HT-29 (cell line): Measurements from ENCODE around the gene B3GNT4. TPM values are rescaled to one million over a fixed set of nuclear protein-coding genes. Genes with fewer than 3 reads are reported as not detected.
"Not testable (repeated sequence)": the region's sequence is repeated elsewhere in the genome, so short reads cannot be mapped to it uniquely, and the experiment has no call there.

ENCODE experiments used
- DNase-seq: peaks from one replicate; pipeline ENCODE4 v3.0.0-alpha.2; 2015; ENCODE audit warnings: low spot score
- total RNA-seq: library from RNA; depleted of rRNA; stranded (reverse); fragments of >200 nt; shearing (Covaris generic); gene quantifications from 2 replicates; pipeline ENCODE4 v1.2.3, GENCODE V29; 2014; rRNA removed

Gene B3GNT4
- total RNA-seq = 1.4 and 2.1 TPM in 2 replicates

GRCh38 chr12:122203301-122204166 lies at the start of gene B3GNT4:
B3GNT4 (plus strand) TSS chr12:122203709; CDS start chr12:122204619, 910 bp downstream.
- peak; percentile 59 for DNase-seq

- DNase-seq = no peak
Observed at GRCh38 chr12:122155705-122156104, 47.8 kb upstream of the B3GNT4 start.

- DNase-seq = no peak
Observed at GRCh38 chr12:122158700-122159285, 44.7 kb upstream of the B3GNT4 start.

- no peak for DNase-seq
Observed at GRCh38 chr12:122159882-122160281, 43.6 kb upstream of the B3GNT4 start.

GRCh38 chr12:122160761-122161160 lies 42.7 kb upstream of the B3GNT4 start:
- no peak for DNase-seq

GRCh38 chr12:122161682-122162081 lies 41.8 kb upstream of the B3GNT4 start:
- DNase-seq = no peak

GRCh38 chr12:122162976-122163375 lies 40.5 kb upstream of the B3GNT4 start:
- no peak for DNase-seq

- no peak for DNase-seq
Observed at GRCh38 chr12:122166422-122167349, 36.8 kb upstream of the B3GNT4 start.

GRCh38 chr12:122167356-122167925 lies 36.1 kb upstream of the B3GNT4 start:
- DNase-seq = no peak

GRCh38 chr12:122168492-122168891 lies 35.0 kb upstream of the B3GNT4 start:
- DNase-seq = no peak

GRCh38 chr12:122171399-122171798 lies 32.1 kb upstream of the B3GNT4 start:
- DNase-seq = no peak

- no peak for DNase-seq
Observed at GRCh38 chr12:122172262-122172939, 31.1 kb upstream of the B3GNT4 start.

- no peak for DNase-seq
Observed at GRCh38 chr12:122174155-122174845, 29.2 kb upstream of the B3GNT4 start, which contains the start of gene IL31. IL31 (minus strand) TSS chr12:122174221; CDS start chr12:122174172, 49 bp downstream.

- not testable (repeated sequence) for DNase-seq
Observed at GRCh38 chr12:122176473-122176872, 27.0 kb upstream of the B3GNT4 start.

GRCh38 chr12:122182887-122183587 lies 20.5 kb upstream of the B3GNT4 start, which contains the start of gene LRRC43:
LRRC43 (plus strand) TSS chr12:122183123; CDS start chr12:122183145, 22 bp downstream.
- DNase-seq = no peak

- no peak for DNase-seq
Observed at GRCh38 chr12:122183588-122183940, 19.9 kb upstream of the B3GNT4 start.

- no peak for DNase-seq
Observed at GRCh38 chr12:122184517-122184916, 19.0 kb upstream of the B3GNT4 start.

GRCh38 chr12:122185079-122185478 lies 18.4 kb upstream of the B3GNT4 start:
- DNase-seq = no peak

- no peak for DNase-seq
Observed at GRCh38 chr12:122185494-122186082, 17.9 kb upstream of the B3GNT4 start.
